Esophagus muscularis mucosa (tissue), 3 donors: ENCODE data around the gene MPPED1.

Experiments used
- CTCF ChIP-seq, 3 experiments: fragments of 200-600 bp in 2 of 3; fragments of 450-650 bp in 1 of 3; sonication (generic) in 2 of 3; IDR thresholded peaks; one replicate each; pipeline ENCODE4 v1.5.1; 2017 to 2019; ENCODE audit warnings: antibody characterized with exemption in 3 of 3, mild to moderate bottlenecking in 2 of 3, moderate library complexity in 1 of 3
- POLR2A ChIP-seq: fragments of 450-650 bp; IDR thresholded peaks from one replicate; pipeline ENCODE4 v1.6.1; 2017; ENCODE audit warnings: antibody characterized with exemption, moderate library complexity, mild to moderate bottlenecking, low read depth

GRCh38 chr22:43546186-43546585, 134.4 kb downstream of the MPPED1 start:
- TF ChIP-seq CTCF (IDR thresholded peaks at IDR 0.05) (no peak), POLR2A (no peak)
